ENCODE results near the gene H1-8. TPM values are rescaled to one million over a fixed set of nuclear protein-coding genes. Genes with fewer than 3 reads are reported as not detected.

Gene H1-8
- total RNA-seq, 6 experiments from 2014 or later = not detected

DNA sequence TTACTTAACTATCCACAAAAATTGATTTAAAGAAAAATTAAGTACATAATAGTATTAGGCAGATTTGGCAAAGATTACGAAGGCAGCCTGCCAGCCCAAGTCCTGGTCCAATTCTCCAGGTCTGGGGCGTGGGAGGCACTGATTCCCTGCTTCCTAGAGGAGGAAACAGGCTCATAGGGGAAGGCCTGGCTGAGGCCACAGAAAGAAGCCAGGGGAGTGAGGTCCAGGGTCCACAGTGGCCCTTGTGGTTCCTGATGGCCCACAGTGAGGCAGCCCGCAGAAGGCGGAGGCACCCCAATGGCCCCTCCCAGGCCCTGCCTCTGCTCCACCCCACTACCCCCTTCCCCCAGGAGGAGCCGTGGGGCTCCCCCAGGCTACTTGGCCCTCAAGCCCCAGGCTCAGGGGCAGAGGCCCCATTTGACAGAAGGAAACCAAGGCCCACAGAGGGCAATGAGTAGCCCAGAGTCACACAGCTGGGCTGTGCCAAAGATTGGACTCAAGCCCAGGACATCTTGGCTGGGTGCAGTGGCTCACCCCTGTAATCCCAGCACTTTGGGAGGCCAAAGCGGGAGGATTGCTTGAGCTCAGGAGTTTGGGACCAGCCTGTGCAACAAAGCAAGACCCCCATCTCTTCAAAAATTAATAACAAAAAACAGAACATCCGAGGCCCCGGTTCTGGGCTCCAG lies 21.0 kb downstream of the H1-8 start:
- Mint-ChIP-seq H3K9me3 (no peaks in the 10 kb centered on the region), H3K27ac (no peak overlapping the region), H3K27me3 (ENCODE audit: insufficient read depth) (peaks cover 2% of the 10 kb centered on the region; the same call in 1 of the 2 replicates), H3K4me3 (no peak overlapping the region), H3K4me1 (ENCODE audit: low read depth) (peaks cover 27% of the 10 kb centered on the region), H3K36me3 (ENCODE audit: low read depth) (peaks cover 15% of the 10 kb centered on the region; the same call in 1 of the 2 replicates)
- DNase-seq = no peak
- TF ChIP-seq, protein P1, sequence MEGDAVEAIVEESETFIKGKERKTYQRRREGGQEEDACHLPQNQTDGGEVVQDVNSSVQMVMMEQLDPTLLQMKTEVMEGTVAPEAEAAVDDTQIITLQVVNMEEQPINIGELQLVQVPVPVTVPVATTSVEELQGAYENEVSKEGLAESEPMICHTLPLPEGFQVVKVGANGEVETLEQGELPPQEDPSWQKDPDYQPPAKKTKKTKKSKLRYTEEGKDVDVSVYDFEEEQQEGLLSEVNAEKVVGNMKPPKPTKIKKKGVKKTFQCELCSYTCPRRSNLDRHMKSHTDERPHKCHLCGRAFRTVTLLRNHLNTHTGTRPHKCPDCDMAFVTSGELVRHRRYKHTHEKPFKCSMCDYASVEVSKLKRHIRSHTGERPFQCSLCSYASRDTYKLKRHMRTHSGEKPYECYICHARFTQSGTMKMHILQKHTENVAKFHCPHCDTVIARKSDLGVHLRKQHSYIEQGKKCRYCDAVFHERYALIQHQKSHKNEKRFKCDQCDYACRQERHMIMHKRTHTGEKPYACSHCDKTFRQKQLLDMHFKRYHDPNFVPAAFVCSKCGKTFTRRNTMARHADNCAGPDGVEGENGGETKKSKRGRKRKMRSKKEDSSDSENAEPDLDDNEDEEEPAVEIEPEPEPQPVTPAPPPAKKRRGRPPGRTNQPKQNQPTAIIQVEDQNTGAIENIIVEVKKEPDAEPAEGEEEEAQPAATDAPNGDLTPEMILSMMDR (IDR thresholded peaks at IDR 0.05) = no peak

DNA sequence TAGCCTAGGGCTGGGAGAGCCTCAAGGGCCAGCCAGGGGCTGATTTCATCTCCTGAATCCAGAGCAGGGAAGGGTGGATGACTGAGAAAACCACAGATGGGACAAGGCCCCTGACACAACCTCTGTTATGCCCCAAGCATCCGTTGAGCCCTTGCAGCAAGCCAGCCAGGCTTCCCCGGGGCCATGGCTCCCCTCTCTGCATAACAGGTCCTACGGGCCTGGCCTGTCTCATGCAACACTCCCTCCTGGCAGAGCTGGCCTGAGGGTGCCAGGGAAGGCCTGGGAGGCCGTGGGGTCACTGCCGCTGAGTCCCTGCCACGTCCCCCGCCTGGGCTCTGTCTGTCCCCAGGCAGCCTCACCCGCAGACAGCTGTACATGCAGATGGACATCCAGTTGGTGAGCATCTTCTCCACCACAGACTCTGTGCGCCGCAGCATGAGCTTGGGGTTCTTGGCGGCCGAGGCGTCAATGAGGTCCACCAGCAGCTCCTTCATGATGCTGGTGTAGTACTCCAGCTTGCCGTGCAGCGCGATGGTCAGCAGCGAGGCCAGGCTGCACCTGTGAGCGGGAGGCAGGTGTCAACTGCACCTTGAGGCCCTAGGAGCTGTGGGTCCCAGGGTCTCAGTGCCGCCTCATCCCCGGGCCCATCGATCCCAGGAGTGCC lies 22.1 kb downstream of the H1-8 start:
- peak overlapping the region; percentile 13; the same call in 1 of the 2 replicates for H3K27ac Mint-ChIP-seq
- TF ChIP-seq, protein P1 (IDR thresholded peaks at IDR 0.05) = no peak
- H3K27me3 Mint-ChIP-seq (ENCODE audit: insufficient read depth) = peaks cover 2% of the 10 kb centered on the region; the same call in 1 of the 2 replicates
- H3K36me3 Mint-ChIP-seq (ENCODE audit: low read depth) = peaks cover 12% of the 10 kb centered on the region; the same call in 1 of the 2 replicates
- no peaks in the 10 kb centered on the region for H3K9me3 Mint-ChIP-seq
- no peak for DNase-seq
- H3K4me3 Mint-ChIP-seq = no peak overlapping the region
- peaks cover 15% of the 10 kb centered on the region for H3K4me1 Mint-ChIP-seq (ENCODE audit: low read depth)

DNA sequence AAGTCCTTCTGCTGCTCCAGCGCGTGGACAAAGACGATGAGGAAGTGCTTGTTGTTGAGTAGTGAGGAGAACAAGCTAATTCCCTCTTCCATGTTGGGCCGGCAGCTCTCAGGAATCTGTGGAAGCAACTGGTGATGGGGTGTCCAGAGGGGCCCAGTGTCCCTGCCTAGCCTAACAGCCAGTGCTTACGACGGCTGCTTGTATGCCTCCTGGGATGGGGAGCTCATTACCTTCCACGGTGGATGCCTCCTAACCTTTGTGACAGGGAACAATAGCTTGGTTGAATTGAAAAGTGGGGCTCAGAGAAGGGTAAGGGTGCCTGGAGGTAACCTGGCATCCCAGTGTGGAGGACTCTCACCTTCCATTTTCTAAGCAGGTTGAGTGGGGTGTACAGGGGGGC lies 22.9 kb downstream of the H1-8 start:
- TF ChIP-seq, protein P1 (IDR thresholded peaks at IDR 0.05) = no peak
- DNase-seq = no peak
- H3K27me3 Mint-ChIP-seq (ENCODE audit: insufficient read depth) = peaks cover 2% of the 10 kb centered on the region; the same call in 1 of the 2 replicates
- peaks cover 7% of the 10 kb centered on the region for H3K4me1 Mint-ChIP-seq (ENCODE audit: low read depth)
- H3K27ac Mint-ChIP-seq = no peak overlapping the region
- H3K4me3 Mint-ChIP-seq = no peak overlapping the region
- H3K36me3 Mint-ChIP-seq (ENCODE audit: low read depth) = peaks cover 12% of the 10 kb centered on the region; the same call in 1 of the 2 replicates
- no peaks in the 10 kb centered on the region for H3K9me3 Mint-ChIP-seq

DNA sequence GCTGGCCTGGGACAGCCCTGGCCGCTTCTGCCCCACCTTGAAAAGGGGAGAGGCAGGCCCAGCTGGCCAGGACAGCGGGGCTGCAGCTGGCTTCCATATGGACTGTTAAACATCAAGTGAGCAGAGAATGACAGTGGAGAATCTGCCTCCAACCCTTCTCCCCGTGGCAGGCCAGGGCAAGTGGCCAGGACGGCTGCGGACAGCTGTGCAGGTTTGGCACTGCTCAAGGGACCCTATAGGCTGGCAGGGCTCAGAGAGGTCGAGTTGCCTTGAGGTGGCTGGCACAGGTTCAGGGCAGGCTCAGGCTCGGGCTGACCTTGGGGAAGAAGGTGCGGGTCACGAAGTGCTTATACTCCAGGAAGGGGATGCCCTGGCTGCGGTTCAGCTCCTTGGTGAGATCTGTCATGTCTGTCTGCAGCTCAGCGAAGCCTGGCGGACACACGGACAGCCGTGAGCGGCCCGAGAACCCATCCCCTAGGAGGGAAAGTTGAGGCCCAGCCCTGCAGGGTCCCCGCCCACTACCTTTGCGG lies 24.3 kb downstream of the H1-8 start:
- Mint-ChIP-seq H3K9me3 (no peaks in the 10 kb centered on the region), H3K36me3 (ENCODE audit: low read depth) (peaks cover 12% of the 10 kb centered on the region; the same call in 1 of the 2 replicates)
- no peak for DNase-seq

DNA sequence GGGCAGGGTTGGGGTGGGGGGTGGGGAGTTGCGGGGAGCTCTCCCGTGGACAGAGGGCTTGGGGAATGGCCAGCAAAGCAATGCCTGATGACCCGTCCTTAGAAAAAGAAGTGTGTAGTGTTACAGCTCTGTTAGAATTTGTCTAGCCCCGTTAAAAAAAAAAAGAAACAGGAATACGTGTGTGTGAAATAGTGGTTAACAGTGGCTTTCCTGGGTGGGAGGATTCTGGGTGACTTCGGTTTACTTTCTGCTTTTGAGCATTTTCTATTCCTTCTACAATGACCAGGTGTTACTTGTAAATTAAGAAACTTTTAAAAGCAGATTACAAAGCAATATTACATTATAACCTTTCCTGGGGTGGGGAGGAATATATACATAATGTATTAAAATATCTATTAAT lies 25.0 kb downstream of the H1-8 start:
- Mint-ChIP-seq H3K27me3 (ENCODE audit: insufficient read depth) (peaks cover 2% of the 10 kb centered on the region), H3K36me3 (ENCODE audit: low read depth) (peaks cover 11% of the 10 kb centered on the region; the same call in 1 of the 2 replicates), H3K4me3 (no peak overlapping the region), H3K27ac (no peak overlapping the region), H3K9me3 (no peaks in the 10 kb centered on the region), H3K4me1 (ENCODE audit: low read depth) (0 out of 2 replicates have a peak, but pooled peaks cover 5% of the 10 kb centered on the region)
- DNase-seq = no peak
- TF ChIP-seq, protein P1 (IDR thresholded peaks at IDR 0.05) = no peak

More for the DNA sequence above, 24.3 kb downstream of the H1-8 start:
- H3K27ac Mint-ChIP-seq = no peak overlapping the region
- peaks cover 2% of the 10 kb centered on the region for H3K27me3 Mint-ChIP-seq (ENCODE audit: insufficient read depth)
- H3K4me1 Mint-ChIP-seq (ENCODE audit: low read depth) = 0 out of 2 replicates have a peak, but pooled peaks cover 5% of the 10 kb centered on the region
- H3K4me3 Mint-ChIP-seq = no peak overlapping the region
- TF ChIP-seq, protein P1 (IDR thresholded peaks at IDR 0.05) = no peak
